GM19397 (cell line): ENCODE data around the gene TMCO5A.
"Not testable (repeated sequence)": the region's sequence is repeated elsewhere in the genome, so short reads cannot be mapped to it uniquely, and the experiment has no call there.

ENCODE experiments used
- ATAC-seq: cut with Tn5 transposase; IDR thresholded peaks from one replicate; pipeline ENCODE4 v1.9.1; 2021; ENCODE audit warnings: mild to moderate bottlenecking, moderate library complexity; ENCODE audit not compliant: unreplicated experiment

TMCO5A gene

GRCh38 chr15:37934340-37934739 lies at the start of gene TMCO5A:
Gene TMCO5A (plus strand): TSS chr15:37934640. CDS start chr15:37936324, 1,684 bp downstream.
- no peak for ATAC-seq

GRCh38 chr15:37885651-37886050 lies 48.8 kb upstream of the TMCO5A start:
- ATAC-seq: no peak

GRCh38 chr15:37888356-37888755 lies 46.1 kb upstream of the TMCO5A start:
- no peak for ATAC-seq

DNA sequence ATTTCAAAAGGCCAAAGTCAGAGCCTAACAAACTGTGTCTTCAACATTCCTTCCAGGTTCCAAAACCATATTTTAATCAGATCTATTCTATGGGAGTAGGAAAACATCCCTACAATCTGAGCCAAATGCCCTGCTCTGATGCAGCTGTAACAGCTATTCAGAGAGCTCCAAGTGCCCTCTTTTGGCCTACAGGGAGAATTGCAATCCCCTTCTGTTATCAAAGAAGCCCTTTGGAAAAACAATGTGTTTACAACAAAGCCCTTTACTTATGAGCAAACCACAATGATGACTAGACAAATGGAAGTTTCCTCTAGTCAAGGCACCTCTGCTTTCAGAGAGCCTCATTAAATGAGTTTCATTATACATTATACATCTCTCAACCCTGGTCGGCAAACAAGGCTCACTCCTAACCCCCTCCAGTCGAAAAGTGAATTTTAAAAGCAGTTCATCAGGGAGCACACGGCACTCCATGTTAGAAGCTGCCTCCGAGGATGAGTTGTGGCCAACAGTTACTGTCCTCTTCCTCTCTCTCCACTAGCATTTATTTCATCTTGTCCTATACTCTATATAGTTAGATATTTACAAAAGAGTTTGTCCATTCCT lies 42.6 kb upstream of the TMCO5A start:
- no peak for ATAC-seq

DNA sequence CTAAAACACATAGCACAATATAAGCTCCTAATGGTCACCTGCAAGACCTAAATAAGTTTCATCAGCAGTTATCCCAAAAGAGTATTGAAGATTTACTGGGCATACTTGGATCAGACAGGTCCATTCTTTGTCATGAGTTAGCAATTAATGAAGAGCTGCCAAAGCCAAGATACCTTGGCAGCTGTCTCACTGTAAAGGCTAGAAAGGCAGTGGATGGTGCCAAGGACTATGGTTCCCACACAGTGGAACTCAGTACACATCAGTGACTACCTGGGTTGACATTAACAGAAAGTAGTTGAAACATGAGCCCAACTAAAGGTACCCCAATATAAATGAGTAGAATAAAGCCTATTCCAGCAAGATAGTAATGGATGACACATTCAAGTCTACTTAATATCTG lies 41.1 kb upstream of the TMCO5A start:
- no peak for ATAC-seq

- ATAC-seq: no peak
Observed at GRCh38 chr15:37898362-37898761, 36.1 kb upstream of the TMCO5A start.

- no peak for ATAC-seq
Observed at GRCh38 chr15:37900326-37901221, 33.9 kb upstream of the TMCO5A start.

DNA sequence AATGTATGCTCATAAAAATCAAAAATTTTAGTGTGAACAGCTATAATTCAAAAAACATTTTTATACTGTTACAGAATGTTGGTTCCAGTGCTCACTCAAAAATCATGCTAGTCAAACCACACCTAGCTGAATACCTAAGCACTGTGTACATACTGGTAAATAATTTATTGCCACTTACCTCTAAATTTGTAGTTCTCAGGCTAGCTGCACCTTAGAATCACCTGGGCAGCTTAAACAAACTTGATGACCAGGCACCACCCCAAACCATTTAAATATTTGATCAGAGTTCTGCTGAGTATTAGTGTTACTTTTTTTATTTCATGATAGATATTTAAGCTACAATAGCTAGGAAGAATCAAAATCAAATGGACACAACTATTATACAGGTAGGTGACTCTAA lies 32.3 kb upstream of the TMCO5A start:
- ATAC-seq: no peak

DNA sequence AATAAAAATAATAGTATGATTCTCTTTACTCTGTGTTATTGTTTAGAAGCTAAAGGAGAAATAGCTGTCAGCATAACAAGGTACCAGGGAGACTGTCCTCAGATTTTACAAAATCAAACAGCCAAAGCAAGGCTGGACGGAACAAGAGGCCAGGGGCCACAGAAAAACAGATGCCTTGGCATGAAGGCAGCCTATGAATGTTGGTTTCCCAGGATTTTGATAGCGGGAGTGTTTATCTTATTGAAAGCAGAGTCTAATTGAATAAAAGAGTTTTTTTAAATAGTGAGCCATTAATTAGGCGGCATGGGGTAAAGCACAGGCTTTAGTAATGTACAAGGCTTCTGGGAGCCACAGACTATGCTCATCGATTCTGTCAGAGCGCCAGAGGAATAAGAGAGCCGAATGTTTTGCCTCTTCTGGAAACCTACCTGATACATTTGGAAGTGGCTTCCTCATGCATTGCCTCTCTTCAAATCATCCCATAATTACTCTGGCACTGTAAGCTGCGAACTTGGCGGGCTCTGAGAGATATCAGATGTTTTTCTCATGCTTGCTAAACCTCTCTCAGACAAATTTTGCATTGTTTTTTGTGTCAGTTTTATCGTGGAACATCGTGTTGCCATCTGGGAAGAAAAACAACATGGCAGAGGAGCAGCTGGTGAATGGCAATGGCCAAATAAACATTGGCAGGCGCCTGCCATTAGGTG lies 30.4 kb upstream of the TMCO5A start:
- ATAC-seq: no peak

DNA sequence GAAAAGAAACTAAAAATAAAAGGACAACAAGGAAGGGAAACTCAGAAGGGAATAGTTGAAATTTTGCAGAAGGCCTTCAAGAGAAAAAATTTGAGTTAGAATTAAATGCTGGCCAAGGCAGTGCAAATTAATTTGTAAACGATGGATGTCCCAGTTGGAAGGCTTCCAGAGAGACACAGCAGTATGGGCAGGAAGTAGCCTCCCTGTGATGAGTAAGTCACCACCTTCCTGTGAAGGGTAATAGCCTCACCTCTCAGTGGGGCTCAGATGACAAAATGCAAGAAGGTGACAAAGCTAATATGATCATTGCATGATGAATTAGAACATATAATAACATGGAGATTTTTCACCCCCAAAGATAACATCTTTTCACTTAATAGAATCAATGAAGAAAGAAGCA lies 27.3 kb upstream of the TMCO5A start:
- ATAC-seq: no peak

DNA sequence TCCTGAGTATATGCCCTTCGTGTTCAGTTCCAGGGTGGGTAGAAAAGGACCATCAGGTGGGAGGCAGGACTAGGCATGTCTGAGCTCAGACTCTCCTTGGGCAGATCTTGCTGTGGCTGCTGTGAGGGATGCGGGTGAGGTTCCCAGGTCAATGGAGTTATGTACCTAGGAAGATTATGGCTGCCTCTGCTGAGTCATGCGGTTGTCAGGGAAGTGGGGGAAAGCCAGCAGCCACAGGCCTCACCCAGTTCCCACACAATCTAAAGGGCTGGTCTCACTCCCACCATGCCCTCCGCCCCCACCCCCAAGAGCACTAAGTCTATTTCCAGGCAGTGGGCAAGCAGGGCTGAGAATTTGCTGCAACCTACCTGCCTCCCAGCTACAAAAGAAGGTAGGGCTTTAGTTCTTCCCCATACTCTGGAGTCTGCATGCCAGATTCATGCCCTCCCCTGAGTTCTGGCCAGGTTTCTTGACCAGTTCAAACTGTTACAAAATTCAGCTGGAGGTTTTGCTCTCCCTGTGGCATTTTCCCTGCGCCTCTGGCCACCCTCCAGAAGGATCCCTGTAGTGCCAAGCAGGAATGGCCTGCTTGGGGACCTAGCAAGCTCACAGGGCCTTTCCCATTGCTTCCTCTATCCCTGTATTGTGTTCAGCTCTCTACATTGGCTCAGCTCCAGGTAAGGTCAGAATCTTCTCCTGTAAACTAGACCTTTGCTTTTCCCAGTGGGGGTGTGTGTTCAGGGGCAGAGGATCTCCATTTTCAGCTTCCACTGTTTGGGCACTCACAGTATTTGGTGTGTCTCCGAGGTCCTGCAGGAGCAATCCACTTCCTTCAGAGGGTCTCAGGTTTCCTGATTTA lies 12.7 kb upstream of the TMCO5A start:
- ATAC-seq: no peak

DNA sequence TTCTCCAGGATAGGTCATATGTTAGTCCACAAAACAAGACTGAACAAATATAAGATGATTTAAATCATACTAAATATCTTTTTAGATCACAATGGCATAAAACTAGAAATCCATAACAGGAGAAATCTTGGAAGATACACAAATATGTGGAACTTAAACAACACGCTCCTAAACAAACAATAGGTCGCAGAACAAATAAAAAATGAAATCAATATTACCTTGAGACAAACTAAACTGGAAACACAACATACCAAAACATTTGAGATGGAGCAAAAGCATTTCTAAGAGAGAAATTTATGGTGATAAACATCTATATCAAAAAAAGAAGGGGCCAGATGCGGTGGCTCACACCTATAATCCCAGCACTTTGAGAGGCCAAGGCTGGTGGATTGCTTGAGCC lies 8.3 kb upstream of the TMCO5A start:
- ATAC-seq: no peak

DNA sequence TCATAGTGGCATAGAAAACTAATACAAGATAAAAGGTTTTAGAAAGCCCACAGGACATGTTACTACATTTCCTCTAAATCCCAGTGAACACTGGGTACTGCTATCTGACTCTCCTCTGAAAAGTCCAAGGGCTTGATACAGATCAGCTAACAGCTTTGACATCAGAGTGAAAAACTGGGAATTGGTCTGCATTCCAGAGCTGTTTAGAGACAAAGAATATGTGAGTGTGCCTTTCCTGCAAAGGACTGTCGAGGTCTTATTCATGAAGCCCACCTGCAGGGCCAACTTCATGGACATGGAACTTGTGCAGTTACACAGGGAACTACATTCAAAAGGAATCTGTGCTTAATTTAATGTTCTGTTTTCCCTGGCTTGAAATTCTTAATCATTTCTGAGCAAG lies 5.2 kb upstream of the TMCO5A start:
- ATAC-seq: no peak

DNA sequence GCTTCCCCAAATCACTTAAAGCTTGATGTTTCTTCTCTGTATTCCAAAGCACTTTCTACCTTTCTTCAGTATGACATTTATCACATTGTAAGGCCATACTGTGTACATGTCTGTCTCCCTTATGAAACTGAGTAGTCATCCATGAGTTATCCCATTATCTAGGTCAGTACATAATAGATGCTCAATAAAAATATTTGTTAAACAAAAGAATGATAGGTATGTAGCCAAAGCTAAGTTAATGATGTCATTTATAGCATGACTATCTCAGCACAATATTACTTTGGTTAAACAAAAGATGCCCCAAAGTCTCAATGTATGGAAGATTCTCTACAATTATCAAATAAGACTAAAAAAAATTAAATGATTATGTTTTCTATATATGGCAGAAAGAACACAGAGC lies 3.1 kb upstream of the TMCO5A start:
- no peak for ATAC-seq

- no peak for ATAC-seq
Observed at GRCh38 chr15:37931868-37932267, 2.6 kb upstream of the TMCO5A start.

- no peak for ATAC-seq
Observed at GRCh38 chr15:37932549-37932948, 1.9 kb upstream of the TMCO5A start.

DNA sequence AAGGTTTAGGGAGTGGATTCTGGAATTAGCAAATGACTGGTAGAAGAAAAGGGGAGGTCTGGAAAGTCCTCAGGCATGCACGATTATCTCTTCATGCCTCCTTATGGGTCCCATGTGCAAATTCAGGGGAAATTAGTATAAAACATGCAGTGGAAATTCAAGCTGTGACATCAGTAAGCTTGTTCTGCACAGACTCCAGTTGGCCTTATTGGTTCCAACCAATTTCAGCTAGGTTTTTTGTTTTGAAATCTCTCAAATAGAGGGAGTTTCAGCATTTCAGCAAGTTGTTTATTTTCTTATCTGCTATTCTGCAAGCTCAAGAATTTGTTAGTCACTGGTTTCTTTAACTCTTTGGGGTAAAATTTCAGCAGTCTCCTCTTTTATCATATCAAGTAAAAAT lies 774 bp upstream of the TMCO5A start:
- no peak for ATAC-seq

DNA sequence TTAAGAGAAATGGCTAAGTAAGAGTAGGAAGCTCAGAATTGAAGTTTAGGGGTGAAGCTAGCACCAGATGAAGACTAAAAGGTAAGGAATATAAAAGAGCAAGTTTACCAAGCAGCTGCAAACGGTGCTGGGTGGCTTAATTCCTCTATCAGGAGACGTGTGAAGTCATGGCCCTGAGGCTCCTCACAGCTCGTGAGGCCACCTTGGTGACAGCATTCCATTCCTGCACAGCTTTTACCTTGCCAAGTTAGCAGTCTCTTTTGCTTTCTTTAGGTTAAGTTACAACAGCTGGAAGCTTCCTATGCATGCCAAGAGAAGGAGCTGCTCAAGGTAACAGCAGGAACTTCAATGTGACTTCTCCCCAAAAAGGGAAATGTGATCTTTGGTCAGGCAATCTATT lies 6.4 kb downstream of the TMCO5A start:
- ATAC-seq: no peak

DNA sequence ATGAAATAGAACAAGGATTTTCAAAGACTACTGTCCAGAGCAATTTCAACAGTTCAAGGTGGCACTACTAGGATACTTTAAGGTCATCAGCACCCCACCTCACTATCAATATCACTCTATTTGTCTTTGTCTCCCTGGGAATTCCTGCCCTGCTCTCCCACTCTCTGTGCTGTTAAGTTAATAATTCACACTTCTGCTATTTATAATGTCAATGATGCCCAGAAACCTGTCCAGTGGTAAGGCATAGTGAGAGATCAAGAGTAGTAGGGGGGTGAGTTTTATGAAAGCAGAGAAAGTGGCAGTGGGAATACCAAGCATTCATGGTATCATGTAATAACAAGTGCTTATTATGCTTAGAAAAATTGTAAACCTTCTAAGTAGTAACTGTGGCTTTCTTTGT lies 7.3 kb downstream of the TMCO5A start:
- no peak for ATAC-seq

DNA sequence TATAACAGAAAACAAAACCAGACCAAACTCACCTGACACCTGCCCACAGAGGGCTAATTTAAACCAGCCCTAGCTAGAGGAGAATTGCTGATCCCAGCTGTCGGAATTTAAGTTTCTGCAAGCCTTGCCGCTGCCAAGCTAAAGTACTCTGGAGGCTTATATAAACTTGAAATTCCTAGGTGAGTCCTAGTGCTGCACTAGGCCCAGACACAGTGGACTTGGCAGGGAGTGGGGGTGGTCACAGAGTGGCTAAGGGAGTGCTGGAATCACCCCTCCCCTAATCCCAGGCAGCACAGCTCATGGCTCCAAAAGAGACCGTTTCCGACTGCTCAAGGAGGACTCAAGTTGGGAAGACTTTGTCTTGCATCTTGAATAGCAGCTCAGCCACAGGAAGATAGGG lies 17.6 kb downstream of the TMCO5A start:
- ATAC-seq: no peak

- not testable (repeated sequence) for ATAC-seq
Observed at GRCh38 chr15:37960742-37961141, 26.3 kb downstream of the TMCO5A start.
